DND-41 (cell line): ENCODE measurements around the gene PDXP.

Experiments
- ATAC-seq: fragments of 200-7000 bp; cut with Tn5 transposase; 3 replicates; pipeline ENCODE4 v1.9.1; 2021; ENCODE audit warnings: low read depth; ENCODE audit not compliant: insufficient read depth
- DNase-seq: peaks from one replicate; pipeline ENCODE4 v3.0.0-alpha.2; 2020
- H2AFZ ChIP-seq: 2 replicates; pipeline ENCODE4 v1.6.0; 2012; ENCODE audit warnings: low read depth, low read length
- H3K27ac ChIP-seq: 2 replicates; pipeline ENCODE4 v1.5.1; 2012; ENCODE audit warnings: low read length, inconsistent platforms
- H3K27me3 ChIP-seq: fragments of 200-600 bp; sonication (generic); 2 replicates; pipeline ENCODE4 v1.6.0; 2012; ENCODE audit warnings: low read length, mild to moderate bottlenecking, inconsistent platforms; ENCODE audit not compliant: insufficient read depth, poor library complexity
- H3K36me3 ChIP-seq: 2 replicates; pipeline ENCODE4 v1.5.1; 2012; ENCODE audit warnings: low read length, inconsistent platforms; ENCODE audit not compliant: insufficient read depth
- H3K4me1 ChIP-seq: 2 replicates; pipeline ENCODE4 v1.5.1; 2012; ENCODE audit warnings: mild to moderate bottlenecking, low read length; ENCODE audit not compliant: insufficient read depth
- H3K4me2 ChIP-seq: 2 replicates; pipeline ENCODE4 v1.6.0; 2012; ENCODE audit warnings: mild to moderate bottlenecking, moderate library complexity, low read length, inconsistent platforms; ENCODE audit not compliant: insufficient read depth
- H3K4me3 ChIP-seq, 2 experiments: fragments of 200-600 bp in 1 of 2; shearing (Covaris generic) in 1 of 2; 2 replicates each; pipeline ENCODE4 v1.5.1; 2012 to 2016; ENCODE audit warnings: inconsistent platforms in 2 of 2, low read length in 2 of 2, mild to moderate bottlenecking in 2 of 2, low read depth in 1 of 2, moderate library complexity in 1 of 2
- H3K79me2 ChIP-seq: 2 replicates; pipeline ENCODE4 v1.6.0; 2012; ENCODE audit warnings: low read length, inconsistent platforms; ENCODE audit not compliant: insufficient read depth
- H3K9ac ChIP-seq: 2 replicates; pipeline ENCODE4 v1.6.0; 2012; ENCODE audit warnings: low read depth, mild to moderate bottlenecking, inconsistent platforms, low read length, moderate library complexity
- H3K9me3 ChIP-seq: 2 replicates; pipeline ENCODE4 v1.5.1; 2012; ENCODE audit warnings: low read length, moderate library complexity, mild to moderate bottlenecking, inconsistent platforms; ENCODE audit not compliant: insufficient read depth, severe bottlenecking
- H4K20me1 ChIP-seq: 2 replicates; pipeline ENCODE4 v1.6.0; 2012; ENCODE audit warnings: low read length; ENCODE audit not compliant: insufficient read depth
- EZH2 ChIP-seq: IDR thresholded peaks from 3 replicates; pipeline ENCODE4 v1.6.1; 2012; ENCODE audit warnings: borderline replicate concordance, low read depth, mild to moderate bottlenecking, moderate library complexity, low read length, inconsistent platforms; ENCODE audit not compliant: severe bottlenecking
- TF ChIP-seq, protein P1 (sequence below): IDR thresholded peaks from 2 replicates; pipeline ENCODE4 v1.5.1; 2012; ENCODE audit warnings: borderline replicate concordance, low read length, moderate library complexity, mild to moderate bottlenecking; ENCODE audit not compliant: poor library complexity, severe bottlenecking; ENCODE audit errors: extremely low read depth

PDXP gene

DNA sequence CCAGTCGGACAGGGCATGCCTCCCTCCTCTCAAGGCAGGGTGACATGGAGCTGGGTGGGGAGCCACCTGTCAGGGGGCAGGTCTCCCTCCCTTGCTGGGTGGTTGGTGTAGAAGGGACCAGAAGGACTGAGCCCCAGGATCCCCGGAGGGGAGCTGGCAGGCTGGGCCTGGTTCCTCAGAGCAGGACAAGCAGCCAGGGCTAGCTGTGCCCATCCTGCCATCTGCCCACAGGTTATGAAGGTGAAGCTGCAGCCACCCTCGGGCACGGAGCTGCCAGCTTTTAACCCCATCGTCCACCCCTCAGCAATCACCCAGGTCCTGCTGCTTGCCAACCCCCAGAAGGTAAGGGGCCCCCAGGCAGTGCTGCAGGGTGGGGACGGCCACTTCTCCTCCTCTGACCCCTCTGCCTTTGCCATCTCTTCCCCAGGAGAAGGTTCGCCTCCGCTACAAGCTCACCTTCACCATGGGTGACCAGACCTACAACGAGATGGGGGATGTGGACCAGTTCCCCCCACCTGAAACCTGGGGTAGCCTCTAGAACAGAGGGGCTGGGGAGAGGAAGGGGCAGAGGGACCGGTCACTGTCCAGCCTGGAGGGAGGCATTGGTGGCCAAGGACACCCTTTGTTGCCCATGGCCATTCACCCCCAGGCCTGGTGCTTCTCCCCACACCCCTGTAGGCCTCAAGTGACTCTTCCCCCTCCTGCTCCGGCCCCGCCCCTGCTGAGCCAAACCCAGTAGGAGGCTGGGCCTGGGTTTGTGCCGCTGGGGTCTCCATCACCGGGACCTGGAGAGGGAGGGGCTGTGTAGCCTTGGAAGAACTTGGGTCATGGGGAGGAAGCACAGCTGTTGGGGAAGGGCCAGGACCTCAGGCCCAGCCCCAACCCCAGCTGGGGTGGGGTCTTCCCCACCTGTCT, 26.1 kb upstream of the PDXP start:
- no peak for DNase-seq
- Histone ChIP-seq H3K9ac (no peak overlapping the region), H3K4me3 (no peak overlapping the region), H3K27ac (no peak overlapping the region), H3K4me1 (peaks cover 17% of the 10 kb centered on the region), H3K9me3 (no peaks in the 10 kb centered on the region), H3K79me2 (no peaks in the 10 kb centered on the region), H2AFZ (no peak overlapping the region), H3K27me3 (no peaks in the 10 kb centered on the region), H3K4me2 (no peak overlapping the region), H3K36me3 (peaks cover 43% of the 10 kb centered on the region), H4K20me1 (peaks cover 7% of the 10 kb centered on the region)
- TF ChIP-seq EZH2: no peak
- TF ChIP-seq, protein P1, sequence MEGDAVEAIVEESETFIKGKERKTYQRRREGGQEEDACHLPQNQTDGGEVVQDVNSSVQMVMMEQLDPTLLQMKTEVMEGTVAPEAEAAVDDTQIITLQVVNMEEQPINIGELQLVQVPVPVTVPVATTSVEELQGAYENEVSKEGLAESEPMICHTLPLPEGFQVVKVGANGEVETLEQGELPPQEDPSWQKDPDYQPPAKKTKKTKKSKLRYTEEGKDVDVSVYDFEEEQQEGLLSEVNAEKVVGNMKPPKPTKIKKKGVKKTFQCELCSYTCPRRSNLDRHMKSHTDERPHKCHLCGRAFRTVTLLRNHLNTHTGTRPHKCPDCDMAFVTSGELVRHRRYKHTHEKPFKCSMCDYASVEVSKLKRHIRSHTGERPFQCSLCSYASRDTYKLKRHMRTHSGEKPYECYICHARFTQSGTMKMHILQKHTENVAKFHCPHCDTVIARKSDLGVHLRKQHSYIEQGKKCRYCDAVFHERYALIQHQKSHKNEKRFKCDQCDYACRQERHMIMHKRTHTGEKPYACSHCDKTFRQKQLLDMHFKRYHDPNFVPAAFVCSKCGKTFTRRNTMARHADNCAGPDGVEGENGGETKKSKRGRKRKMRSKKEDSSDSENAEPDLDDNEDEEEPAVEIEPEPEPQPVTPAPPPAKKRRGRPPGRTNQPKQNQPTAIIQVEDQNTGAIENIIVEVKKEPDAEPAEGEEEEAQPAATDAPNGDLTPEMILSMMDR: no peak
- no peak for ATAC-seq

DNA sequence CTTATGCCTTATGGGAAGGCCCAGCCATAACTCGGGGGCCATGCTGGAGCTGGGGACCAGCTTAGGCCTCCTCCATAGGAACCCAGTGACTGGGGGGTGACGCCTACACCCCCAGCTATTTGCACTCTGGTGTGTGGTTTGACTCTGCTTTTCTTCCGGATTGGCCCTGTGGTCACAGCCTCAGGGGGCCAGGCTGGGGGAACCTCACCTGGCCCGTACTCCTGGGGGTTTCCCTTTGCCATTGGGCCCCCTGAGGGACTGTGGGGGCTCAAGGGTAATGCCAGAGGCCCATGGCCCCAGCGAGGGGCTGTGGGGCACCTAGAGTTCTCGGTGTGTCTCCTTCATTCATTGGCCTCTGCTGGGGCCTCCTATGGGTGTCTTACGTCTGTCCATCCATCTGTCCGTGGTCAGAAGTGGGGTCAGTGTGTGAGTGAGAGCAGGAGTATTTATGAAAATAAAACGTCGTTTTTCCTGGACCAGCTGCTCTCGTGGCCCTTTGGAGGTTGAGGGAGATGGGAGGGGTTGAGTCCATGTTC, 25.4 kb upstream of the PDXP start:
- Histone ChIP-seq H2AFZ (no peak overlapping the region), H3K27me3 (no peaks in the 10 kb centered on the region), H3K4me1 (peaks cover 25% of the 10 kb centered on the region), H3K4me3 (no peak overlapping the region), H3K9me3 (no peaks in the 10 kb centered on the region), H3K79me2 (no peaks in the 10 kb centered on the region), H3K36me3 (peaks cover 43% of the 10 kb centered on the region), H4K20me1 (peaks cover 7% of the 10 kb centered on the region), H3K4me2 (no peak overlapping the region), H3K27ac (no peak overlapping the region), H3K9ac (no peak overlapping the region)
- ATAC-seq (no peak), DNase-seq (no peak)
- TF ChIP-seq, protein P1: no peak
- no peak for TF ChIP-seq EZH2

DNA sequence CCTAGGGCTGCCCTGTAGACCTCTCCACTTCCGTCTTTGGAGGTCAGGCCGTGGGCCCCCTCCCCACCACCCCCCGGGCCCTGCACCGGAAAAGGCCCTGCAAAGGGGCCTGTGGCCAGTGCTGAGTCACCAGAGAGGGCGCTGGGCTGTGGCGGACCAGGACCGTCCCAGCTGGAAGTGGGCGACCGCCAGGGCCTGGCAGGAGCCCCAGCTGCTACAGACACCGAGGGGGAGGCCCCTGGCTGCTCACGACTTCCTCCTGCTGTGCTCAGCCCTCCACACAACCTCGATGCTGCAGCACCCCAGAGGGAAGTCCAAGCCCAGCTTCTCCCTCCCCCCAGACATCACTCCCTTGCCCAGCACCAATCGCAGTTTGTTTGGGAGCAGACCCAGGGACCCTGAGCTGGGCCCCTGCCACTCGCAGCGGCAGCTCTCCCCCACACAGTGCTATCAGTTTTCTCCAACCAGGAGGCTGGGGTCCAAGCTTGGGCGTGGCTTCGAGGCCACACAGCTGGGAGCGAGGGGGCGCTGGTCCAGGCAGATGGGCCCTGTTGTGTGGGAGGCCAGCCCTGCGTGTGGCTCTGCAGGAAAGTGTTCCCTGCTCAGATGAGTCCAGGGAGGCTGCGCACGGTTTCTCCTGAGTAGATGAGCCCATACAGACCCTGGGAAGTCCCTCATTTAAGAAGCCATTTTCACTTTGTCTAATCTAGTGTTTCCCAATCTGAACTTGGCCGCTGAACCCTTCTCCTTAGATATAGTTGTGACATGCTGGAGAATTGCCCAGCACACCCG, 24.7 kb upstream of the PDXP start:
- Histone ChIP-seq H2AFZ (no peak overlapping the region), H3K27me3 (no peaks in the 10 kb centered on the region), H3K4me1 (peaks cover 31% of the 10 kb centered on the region), H4K20me1 (peaks cover 7% of the 10 kb centered on the region), H3K36me3 (peaks cover 37% of the 10 kb centered on the region), H3K4me3 (no peak overlapping the region), H3K9me3 (no peaks in the 10 kb centered on the region), H3K79me2 (no peaks in the 10 kb centered on the region), H3K27ac (no peak overlapping the region), H3K9ac (no peak overlapping the region), H3K4me2 (no peak overlapping the region)
- TF ChIP-seq EZH2: no peak
- peak; percentile 17 for DNase-seq
- no peak for ATAC-seq
